AG08395 (cell line): Measurements from ENCODE around the gene AASDH.
A peak's percentile ranks its signal among the peaks of the same experiment; 100 is the strongest.

Source experiments
- DNase-seq: peaks from one replicate; pipeline ENCODE4 v3.0.0; 2012; ENCODE audit warnings: mixed read lengths, low spot score

Gene AASDH

GRCh38 chr4:56387023-56388001 is at the start of gene AASDH:
AASDH (minus strand) TSS chr4:56387491; CDS start chr4:56384299, 3,192 bp downstream.
- DNase-seq: peak; percentile 95

GRCh38 chr4:56435140-56435926 is 48.0 kb upstream of the AASDH start, which contains the start of gene PPAT:
PPAT (minus strand) TSS chr4:56435615; CDS start chr4:56435477, 138 bp downstream.
- DNase-seq: peak; percentile 99

- peak; percentile 52 for DNase-seq
Observed at GRCh38 chr4:56434599-56435139, 47.4 kb upstream of the AASDH start.

GRCh38 chr4:56433280-56433679 is 46.0 kb upstream of the AASDH start:
- DNase-seq: no peak

GRCh38 chr4:56430203-56430602 is 42.9 kb upstream of the AASDH start:
- DNase-seq: no peak

- no peak for DNase-seq
Observed at GRCh38 chr4:56427179-56427578, 39.9 kb upstream of the AASDH start.

- DNase-seq: no peak
Observed at GRCh38 chr4:56426273-56426672, 39.0 kb upstream of the AASDH start.

- no peak for DNase-seq
Observed at GRCh38 chr4:56425518-56425917, 38.2 kb upstream of the AASDH start.

- peak; percentile 46 for DNase-seq
Observed at GRCh38 chr4:56424697-56425514, 37.6 kb upstream of the AASDH start.

GRCh38 chr4:56424176-56424575 is 36.9 kb upstream of the AASDH start:
- DNase-seq: no peak

GRCh38 chr4:56417396-56417795 is 30.1 kb upstream of the AASDH start:
- DNase-seq: no peak

- no peak for DNase-seq
Observed at GRCh38 chr4:56416349-56416748, 29.1 kb upstream of the AASDH start.

GRCh38 chr4:56414135-56414670 is 26.9 kb upstream of the AASDH start:
- DNase-seq: no peak

GRCh38 chr4:56410247-56411062 is 23.2 kb upstream of the AASDH start:
- peak; percentile 94 for DNase-seq

- no peak for DNase-seq
Observed at GRCh38 chr4:56409511-56410090, 22.3 kb upstream of the AASDH start.

- no peak for DNase-seq
Observed at GRCh38 chr4:56408978-56409377, 21.7 kb upstream of the AASDH start.

- DNase-seq: no peak
Observed at GRCh38 chr4:56406151-56406550, 18.9 kb upstream of the AASDH start.

GRCh38 chr4:56405016-56405415 is 17.7 kb upstream of the AASDH start:
- DNase-seq: no peak

GRCh38 chr4:56400560-56400959 is 13.3 kb upstream of the AASDH start:
- no peak for DNase-seq

GRCh38 chr4:56391270-56391669 is 4.0 kb upstream of the AASDH start:
- no peak for DNase-seq
